CD4-positive, alpha-beta T cell treated with Interleukin-2 at 100 ng/mL for 4 hours (primary cell): Measurements from ENCODE around the gene TRPV4.

Source experiments
- DNase-seq: peaks from one replicate; pipeline ENCODE4 v3.0.0-alpha.2; 2020; ENCODE audit warnings: low spot score

The TRPV4 gene

DNA sequence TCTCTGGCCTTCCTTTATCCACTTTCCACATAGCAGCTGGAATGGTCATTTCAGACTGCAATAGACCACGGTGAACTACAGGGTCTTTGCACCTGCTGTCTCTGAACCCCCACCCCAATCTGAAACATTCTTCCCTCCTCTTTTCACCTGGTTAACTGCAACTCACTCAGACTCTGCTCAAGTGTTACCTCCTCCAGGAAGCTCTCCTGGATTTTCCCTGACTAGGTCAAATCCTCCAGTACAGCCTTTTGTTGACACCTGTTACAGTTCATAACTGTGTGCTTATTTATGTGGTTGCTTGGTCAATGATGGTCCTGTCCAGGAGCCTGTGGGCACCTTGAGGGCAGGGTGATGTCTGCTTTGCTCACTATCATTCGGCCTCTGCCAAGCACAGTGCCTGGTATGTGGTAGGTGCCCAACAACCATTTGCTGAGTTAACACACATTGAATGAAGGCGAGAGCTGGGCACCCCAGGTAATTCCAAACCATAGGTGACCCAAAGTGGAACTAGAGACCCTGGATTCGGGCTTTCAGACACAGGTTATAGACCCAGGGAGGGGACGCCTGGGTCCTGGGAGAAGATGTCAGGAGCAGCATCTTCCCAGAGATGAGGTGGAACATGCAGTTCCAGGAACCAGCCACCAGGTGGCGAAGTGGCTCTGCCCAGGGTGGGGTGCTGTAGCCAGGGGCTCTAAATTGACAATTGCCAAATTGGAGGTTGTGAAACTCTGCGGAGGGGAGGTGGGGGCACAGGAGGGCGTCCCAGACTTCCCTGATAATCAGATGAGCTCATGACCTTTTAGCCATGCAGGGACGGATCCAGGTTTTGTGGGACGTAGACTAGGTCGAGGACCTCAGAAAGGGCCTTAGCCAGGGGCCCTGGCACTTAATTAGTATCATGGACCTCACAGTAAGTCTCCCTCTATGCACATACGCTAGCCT lies 28.1 kb downstream of the TRPV4 start:
- DNase-seq, result peak; percentile 71

DNA sequence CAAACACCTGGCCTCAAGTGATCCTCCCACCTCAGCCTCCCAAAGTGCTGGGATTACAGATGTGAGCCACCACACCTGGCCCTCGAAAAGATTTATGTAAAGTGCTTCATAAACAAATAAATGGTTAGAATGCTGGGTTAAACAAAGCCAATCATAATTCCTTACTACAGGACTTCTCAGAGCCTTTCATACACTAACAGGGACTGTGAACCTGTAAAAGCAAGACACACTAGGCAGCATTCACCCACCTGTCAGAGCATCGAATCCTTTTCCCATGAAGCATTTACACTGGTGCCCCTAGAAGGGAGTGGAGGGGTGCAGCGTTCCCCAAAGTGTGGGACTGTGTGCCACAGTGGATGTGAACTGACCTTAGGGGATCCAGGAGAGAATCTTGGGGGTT lies 29.5 kb downstream of the TRPV4 start:
- no peak for DNase-seq

DNA sequence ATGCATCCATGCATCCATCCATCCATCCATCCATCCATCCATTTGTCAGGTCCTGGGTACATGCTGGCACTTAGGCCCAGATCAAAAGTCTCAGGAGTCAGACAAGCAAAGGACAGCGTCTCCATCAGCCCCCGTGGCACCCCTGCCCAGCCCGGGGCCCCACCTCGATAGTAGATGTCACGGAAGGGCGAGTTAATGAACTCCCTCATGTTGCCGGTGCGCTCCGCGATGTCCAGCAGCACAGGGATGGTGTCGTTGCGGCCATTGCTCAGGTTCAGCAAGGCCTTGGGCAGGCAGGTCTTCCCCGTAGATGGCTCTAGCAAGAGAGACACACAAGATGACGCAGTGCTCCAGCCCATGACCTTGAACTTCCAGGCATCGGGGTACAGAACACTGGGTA lies 30.4 kb downstream of the TRPV4 start:
- DNase-seq, result no peak

DNA sequence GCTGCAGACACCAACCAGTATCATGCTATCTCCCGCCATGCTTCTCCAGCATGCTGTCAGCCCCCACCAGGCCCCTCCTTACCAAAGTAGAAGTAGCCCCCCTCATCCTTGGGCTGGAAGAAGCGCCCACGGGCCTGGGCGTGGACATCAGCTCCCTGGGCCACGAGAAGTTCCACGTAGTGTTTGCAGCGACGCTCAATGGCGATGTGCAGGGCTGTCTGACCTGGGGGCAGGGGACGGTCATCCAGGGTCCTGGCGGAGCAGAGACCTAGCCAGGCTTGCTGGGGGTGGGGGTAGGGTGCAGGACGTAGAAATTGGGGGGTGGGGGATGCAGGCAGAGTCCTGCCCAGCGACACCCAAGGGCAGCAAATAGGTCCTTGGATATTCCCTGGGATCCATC lies 32.7 kb downstream of the TRPV4 start:
- DNase-seq, result no peak

DNA sequence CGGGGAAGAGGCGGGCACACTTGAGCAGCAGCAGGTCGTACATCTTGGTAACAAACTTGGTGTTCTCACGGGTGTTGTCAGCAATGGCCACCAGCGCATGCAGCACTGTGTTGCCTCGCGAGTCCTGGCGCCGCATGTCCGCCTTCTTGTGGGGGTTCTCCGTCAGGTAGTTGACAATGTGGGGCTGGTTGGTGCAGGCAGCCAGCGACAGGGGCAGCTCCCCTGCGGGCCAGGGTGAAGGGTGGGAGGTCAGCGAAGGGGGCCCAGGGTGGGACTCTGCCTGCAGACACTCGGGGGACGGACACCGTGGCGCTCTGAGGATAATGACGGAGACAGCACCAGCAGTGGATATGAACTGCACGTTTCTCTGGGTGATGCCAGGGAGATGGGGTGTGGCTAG lies 34.5 kb downstream of the TRPV4 start:
- DNase-seq, result no peak

DNA sequence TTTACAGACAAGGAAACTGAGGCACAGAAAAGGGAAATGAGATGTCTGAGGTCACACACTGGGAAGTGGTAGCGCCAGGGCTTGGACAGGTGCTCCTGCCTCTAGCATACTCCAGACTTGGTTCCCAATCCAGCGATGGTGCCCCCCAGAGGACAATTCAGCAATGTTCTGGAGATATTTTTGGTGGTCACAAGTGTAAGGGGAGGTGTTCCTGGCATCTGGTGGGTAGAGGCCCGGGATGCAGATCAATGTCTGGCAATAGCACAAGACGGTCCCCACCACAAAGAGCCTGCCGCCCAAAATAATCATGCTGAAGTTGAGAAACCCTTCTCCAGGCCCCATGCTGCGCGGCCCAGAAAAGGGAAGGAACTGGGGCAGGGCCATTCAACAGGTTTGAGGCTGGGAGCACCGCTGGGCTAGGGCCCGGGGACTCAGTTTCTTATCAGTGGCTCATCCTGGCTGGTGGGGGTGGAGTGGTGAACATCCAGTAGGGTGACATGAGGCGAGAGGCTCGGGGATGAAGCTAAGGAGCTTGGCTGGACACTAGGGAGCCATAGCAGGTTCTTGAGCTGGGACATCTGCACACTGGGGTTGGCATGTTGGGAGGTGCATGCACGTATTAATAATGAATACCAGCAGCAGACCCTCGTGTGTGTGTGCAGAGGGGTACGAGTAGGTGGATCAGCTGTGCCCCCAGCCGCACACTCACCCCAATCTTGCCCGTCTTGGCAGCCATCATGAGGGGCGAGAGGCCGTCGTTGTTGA lies 35.1 kb downstream of the TRPV4 start:
- no peak for DNase-seq

DNA sequence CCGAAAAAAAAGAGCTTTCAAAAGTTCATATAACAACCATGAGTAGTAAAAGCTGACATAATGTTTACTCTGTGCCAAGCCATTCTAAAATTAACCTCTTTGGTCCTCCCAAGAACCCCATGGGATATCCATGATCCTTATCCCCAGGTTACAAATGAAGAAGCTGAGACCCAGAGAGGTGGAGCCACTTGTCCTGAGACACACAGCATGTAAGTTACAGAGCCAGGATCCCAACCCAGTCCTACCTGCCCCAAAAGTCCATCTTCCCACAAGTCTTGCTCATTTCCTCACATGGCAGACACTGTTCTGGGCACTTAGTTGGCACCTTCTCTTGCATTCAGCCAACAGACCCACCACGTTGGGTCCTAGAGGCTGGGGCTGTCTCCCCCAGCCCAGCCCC lies 37.1 kb downstream of the TRPV4 start:
- no peak for DNase-seq

DNA sequence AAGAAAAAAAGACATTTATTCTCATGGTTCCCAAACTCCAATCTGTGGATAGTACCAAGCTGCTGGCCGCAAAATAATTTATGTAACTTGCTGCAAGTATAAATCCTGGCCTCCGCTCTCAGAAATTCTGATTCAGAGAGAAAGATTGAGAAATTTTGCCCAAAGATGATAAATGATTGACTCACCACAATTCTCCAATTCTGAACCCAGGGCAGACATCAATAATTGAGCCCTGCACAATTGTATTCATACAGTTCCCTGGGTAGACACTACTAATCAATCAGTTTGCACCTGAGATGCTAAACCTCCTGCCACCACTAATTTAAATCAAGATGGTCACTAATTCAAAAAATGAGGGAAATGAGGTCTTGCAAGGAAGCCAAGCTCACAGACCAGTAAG lies 38.2 kb downstream of the TRPV4 start:
- DNase-seq, result no peak

DNA sequence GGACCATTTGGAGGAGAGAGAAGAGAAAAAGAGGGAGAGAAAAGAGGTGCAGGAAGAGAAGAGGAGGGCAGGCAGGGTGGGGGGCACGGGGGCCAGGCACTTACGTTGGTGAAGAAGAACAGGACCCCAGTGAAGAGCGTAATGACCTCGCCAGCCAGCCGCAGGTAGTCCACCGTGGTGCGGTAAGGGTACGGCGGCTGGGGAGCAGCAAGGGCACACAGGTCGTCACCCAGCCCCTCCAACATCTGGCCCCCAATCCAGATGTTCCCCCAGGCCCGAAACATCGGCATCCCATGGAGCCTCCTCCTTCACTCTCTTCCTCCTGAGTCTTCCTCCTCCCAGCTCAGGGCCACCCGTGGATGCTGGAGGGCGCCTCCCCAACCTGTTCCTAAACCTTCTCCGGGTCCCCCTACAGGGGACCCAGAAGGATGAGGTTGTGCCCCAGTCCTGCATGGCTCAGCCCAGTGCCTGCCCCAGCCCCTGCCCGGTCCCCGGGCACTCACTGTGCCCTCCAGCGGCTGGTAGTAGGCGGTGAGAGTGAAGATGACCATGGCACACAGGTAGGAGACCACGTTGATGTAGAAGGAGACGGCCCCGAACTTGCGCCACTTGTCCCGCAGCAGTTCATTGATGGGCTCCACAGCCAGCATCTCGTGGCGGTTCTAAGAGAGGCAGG lies 39.2 kb downstream of the TRPV4 start:
- no peak for DNase-seq

DNA sequence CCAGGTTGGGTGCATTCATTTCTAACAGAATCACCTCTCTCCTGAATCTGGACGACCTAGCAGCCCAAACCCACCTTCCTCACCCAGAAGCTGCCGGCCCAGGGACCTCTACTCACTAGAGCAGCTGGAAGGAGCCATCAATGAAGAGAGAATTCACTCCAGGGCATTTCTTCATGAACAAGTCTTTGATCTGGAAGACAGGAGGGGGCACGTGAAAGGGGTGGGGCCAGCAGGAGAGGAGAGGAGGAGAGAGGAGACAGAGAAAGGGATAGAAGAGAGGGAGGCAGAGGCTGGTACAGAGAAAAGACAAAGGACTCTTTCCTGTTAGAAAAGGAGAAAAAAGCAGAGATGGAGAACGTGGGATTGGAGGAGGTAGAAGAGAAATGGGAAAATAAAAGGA lies 39.8 kb downstream of the TRPV4 start:
- no peak for DNase-seq

DNA sequence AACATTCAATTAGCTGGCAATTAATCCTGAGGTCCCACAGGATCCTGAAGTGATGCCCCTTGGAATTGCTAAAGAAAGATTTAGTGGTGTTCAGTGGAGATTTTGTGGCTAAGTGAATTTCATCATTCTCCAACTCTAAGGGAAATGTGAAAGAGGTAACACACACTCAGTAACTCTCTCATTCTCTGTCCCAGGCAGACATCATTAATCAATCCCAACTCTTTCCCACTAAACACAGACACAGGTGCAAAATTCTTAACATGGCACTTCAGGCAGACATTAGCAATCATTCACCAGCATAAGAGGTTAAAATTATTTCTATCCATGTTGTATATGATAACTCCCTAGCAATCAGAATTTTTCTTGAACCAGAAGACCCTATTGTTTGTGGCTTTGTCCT lies 40.2 kb downstream of the TRPV4 start:
- no peak for DNase-seq

DNA sequence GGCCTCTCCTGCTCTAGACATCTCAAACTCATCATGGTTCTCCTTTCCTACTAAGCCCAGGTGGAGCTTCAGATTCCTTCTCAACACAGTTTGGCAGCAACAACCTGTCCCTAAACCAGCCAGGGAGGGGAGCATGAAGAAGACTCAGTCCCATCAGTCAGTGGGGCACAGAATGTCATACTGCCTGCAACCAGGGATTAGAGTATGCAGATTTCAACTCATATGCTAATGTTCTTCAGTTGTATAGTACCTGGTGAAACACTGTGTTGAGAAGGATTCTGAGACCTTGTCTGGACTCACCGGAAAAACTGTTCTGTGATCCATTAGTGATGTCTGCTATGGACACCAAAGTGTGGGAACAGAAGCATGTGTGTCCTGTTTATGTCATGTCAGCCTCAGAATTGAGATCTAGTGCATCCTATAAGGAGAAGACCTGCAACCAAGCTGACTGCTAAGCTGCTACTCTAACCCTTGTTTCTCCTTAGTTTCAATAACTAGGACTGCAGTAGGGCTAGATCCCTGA lies 43.6 kb downstream of the TRPV4 start:
- no peak for DNase-seq

DNA sequence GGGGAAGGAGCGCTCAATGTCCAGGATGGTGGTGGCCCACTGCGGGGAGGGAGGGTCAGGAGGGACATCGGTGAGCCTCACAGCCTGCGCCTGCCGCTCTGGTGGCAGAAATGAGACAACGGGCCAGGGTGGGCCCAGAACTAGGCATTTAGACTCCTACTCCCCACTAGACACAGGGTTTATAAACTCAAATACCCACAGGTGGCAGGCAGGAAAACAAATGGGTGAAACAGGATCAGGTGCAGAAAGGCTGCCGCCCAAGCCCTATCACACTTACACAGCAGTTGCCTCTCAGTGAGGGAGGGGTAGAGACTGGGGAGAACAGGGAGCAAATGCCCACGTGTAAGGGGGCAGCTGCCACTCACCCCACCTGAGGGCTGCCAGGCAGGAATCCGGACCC lies 46.4 kb downstream of the TRPV4 start:
- DNase-seq, result no peak

DNA sequence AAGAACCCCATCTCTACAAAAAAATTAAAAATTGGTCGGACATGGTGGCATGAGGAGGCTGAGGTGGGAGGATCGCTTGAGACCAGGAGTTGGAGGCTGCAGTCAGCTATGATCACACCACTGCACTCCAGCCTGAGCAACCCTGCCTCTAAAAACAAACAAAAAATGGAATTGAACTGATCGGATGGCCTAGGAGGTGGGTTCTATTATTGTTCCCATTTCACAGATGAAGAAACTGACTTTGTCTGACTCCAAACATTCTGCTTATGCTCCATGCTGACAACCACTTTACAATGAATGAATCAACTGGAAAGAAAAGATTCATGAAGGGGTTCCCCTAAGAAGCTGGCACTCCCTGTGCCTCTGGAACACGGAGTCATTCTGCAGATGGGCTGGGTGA lies 47.3 kb downstream of the TRPV4 start:
- no peak for DNase-seq

DNA sequence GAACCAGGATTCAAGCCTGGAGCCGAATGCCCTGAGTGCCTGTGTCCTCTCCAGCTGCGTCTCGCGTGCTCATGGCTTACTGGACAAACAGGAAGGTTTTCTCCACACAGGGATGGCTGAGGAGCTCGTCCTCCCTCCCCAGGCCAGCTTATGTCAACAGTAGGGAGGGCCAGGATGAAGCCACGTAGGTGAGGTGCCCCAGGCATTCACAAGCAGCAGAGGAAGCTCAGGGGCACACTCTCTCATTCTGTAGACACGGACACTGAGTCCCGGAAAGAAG lies 49.3 kb downstream of the TRPV4 start:
- DNase-seq, result no peak

DNA sequence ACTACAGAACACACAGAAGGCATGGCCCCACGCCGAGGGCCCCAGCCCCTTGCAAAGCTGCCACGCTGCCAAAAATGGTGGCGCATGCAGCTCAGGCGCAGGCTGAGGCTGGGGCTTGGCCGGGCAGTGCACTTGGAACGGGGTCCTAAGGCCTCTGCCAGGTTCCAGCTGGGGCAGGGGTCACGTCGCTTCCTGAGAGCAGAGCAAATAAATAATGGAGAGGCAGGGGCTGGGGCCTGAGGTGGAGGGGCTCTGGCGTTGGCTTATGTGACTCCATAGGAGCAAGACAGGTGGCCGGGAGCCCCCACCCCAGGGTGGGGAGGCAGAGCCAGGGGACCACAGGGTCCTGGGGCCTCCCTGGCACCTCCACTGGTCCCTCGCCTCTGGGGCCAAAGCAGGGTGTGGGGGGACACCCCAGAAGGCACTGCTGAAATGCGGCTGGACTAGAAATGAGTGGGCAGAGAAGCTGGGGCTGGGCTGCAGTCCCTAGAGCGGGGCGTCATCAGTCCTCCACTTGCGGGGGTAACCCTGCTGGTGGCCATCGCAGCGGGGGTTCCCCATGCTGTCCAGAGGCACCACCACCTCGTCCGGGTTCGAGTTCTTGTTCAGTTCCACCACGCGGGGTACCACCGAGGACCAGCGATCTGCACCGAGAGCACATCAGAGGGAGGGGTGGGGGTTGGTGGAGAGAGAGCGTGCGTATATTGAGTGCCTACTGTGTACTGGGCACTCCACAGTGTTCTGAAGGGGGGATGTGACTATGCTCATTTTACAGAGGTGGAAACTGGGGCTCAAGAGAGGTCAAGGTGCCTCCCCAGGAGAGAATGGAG lies 49.8 kb downstream of the TRPV4 start:
- no peak for DNase-seq

DNA sequence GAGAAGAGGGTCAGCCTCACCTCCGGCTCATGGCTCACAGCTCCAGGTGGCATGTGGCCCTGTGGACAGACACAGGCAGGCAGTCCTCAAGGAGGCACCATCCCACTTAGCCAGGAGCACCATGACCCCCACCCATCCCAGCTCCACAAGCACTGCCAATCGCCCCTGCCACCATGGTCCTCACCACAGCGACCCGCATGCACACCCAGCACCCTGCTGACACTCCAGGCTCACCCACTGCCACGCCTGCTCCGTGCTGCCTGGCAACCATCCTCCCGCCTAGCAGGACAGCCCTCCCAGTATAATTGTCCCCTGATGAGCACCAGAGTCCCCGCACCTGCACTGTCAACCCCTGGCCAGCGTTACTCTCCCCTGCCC lies 50.9 kb downstream of the TRPV4 start:
- no peak for DNase-seq

DNA sequence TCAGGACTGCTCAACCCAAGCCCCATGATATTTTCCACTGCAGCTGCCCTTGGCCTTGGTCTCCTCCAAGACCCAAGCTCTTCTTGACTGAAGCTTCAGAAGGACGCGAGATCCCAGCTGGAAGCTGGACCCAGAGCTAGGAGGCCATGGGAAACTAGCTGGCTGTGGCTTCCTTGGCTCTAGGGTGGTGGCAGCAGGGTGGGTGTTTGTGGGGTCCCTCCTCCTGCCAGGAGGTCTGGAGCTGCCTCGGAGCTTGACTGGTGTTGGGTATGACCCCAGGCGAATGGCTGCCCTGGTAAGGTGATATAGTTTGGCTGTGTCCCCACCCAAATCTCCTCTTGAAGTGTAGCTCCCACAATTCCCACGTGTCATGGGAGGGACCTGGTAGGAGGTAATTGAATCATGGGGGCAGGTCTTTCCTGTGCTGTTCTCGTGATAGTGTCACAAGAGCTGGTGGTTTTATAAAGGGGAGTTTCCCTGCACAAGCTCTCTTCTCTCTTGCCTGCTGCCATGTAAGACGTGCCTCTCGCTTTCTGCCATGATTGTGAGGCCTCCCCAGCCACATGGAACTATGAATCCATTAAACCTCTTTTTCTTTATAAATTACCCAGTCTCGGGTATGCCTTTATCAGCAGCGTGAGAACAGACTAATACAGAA lies 51.4 kb downstream of the TRPV4 start:
- no peak for DNase-seq

DNA sequence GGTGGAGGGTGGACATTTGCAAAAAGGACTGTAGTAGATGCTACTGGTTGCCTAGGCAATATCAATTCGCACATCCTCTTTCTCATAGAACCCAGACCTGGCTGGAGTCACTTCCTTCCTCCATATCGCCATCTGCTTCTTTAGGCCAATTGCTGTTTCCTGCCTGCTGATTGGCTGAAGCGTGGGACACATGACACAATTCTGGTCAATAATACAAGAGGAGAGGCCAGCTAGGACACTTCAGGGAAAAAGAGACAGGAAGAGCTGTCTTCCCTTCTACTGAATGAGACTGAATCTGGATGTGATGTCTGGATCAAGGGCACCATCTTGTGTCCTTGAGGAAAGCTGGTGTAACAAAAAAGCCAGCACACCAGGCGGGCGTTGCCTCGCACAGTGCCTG lies 53.8 kb downstream of the TRPV4 start:
- no peak for DNase-seq

DNA sequence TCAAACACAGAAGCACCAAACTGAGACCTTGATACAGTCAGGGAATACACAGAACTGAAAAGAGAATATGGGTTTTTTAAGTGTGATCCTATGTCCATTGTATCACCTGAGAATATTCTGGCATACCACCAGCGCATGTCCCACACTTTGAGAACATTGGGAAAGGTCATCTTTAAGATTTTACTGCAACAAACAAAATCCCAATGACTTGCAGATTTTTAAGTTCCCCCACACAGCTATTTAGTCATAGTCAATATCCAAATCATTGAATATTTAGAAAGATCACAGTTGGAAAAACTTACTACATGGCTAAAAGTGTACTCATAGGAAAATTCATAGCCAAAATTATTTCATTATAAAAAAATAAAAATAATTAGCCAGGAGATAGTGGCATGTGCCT lies 54.5 kb downstream of the TRPV4 start:
- no peak for DNase-seq

DNA sequence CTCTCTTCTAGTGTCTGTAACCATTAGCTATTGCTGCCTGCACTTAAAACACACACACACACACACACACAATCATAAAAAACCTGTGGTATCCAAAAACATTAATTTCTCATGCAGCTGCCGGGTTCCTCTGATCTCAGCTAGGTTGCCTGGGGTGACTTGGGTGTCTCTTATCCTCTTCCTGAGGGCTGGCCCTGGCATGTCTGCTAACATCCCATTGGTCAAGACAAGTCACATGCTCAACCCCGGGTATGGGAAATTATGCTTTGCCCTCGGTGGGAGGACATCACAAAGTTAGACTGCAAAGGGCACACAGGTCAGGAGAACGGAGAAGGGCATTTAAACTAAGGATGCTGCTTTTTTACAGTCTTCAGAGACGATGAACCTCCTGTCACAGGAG lies 55.7 kb downstream of the TRPV4 start:
- peak; percentile 34 for DNase-seq

DNA sequence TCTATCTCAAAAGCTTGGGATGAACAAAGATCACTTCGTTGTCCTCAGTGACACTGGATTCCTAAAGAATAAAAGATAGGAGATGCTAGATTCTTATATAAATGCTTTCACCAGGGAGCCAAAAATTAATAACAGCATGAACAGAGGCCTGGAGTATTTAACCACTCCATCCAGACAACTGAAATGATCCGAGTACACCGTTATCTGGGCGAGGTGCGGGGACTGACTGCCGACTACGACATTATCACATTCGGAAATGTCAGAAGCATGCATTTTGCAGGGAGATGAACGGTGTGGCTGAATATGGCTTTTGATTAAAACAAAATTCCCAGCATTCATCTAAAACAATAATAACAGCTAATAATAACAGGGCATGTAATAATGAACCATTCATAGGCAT lies 56.6 kb downstream of the TRPV4 start:
- DNase-seq, result no peak
